Stimulated activated CD8-positive, alpha-beta memory T cell treated with anti-CD3 and anti-CD28 coated beads, Interleukin-15, amount 100 ng/mL, for 4 hours (primary cell): ENCODE results near the gene EEPD1.
"Not testable (repeated sequence)": the region's sequence is repeated elsewhere in the genome, so short reads cannot be mapped to it uniquely, and the experiment has no call there.

Experiments used
- DNase-seq, 2 donors: peaks; one replicate each; pipeline ENCODE4 v3.0.0-alpha.2; 2020; ENCODE audit warnings: low read depth in 2 of 2

The EEPD1 gene

DNA sequence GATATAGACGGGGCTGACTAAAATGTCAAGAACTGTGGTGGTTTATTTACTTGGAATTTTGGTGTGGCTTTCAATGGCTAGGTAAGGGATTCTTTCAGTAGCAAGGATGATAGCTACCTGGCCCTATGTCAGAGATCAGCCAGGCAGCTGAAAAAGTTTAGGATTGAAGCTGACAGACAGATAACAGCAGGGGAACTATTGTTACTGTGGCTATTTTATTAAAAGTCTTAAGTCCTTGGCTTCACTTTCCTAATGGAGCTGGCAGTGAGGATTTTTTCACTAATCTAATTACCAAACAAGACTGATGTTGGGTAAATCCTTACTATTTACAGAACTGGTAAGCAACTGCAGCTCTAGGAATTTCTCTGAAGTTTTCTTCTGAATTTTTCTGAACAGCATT, 164.2 kb downstream of the EEPD1 start:
- no peak for DNase-seq

GRCh38 chr7:36318116-36318515, 165.1 kb downstream of the EEPD1 start:
- DNase-seq: no peak

DNA sequence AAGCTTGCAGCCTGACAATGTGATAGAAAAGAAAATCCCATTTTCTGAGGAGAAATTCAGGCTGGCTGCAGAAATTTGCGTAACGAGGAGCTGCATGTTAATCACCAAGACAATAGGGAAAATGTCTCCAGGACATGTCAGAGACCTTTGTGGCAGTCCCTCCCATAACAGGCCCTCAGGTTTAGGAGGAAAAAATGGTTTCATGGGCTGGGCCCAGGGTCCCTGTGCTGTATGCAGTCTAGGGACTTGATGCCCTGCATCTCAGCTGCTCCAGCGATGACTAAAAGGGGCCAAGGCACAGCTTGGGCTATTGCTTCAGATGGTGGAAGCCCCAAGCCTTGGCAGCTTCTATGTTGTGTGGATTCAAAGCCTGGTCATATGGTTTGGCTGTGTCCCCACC, 168.2 kb downstream of the EEPD1 start:
- not testable (repeated sequence) for DNase-seq

- no peak for DNase-seq
Observed at GRCh38 chr7:36336390-36336789, 183.3 kb downstream of the EEPD1 start.

DNA sequence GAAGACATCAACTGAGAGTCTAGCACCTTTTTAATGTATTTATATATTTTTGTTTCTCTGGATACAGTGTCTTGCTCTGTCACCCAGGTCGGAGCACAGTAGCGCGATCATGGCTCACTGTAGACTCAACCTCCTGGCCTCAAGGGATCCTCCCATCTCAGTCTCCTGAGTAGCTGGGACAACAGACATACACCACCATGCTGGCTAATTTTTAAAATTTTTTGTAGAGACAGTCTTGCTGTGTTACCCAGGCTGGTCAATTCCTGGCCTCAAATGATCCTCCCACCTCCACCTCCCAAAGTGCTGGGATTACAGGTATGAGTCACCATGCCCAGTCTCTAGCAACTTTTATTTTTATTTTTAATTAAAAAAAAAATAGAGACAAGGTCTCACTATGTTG, 185.2 kb downstream of the EEPD1 start:
- DNase-seq: no peak

GRCh38 chr7:36343548-36343947, 190.5 kb downstream of the EEPD1 start:
- no peak for DNase-seq

GRCh38 chr7:36344622-36345021, 191.6 kb downstream of the EEPD1 start:
- DNase-seq: no peak

GRCh38 chr7:36346260-36346831, 193.3 kb downstream of the EEPD1 start:
- DNase-seq: no peak

DNA sequence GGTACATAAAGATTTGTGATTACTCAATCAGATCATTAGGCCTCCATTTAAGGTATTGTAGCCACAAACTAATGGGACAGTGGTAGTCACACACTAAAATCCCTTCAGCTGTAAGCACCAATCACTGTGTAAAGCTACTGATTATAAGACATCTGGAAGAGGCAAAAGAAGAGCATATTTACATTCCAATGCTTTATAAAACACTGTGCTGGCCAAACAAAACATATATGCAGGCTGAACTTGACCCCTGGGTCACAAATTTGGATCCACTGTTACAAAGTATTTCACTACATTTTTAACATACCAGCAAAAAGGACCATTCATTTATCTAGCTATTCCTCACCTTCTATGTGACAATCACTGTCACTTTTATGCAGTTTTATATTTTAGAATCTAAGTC, 195.2 kb downstream of the EEPD1 start:
- no peak for DNase-seq

DNA sequence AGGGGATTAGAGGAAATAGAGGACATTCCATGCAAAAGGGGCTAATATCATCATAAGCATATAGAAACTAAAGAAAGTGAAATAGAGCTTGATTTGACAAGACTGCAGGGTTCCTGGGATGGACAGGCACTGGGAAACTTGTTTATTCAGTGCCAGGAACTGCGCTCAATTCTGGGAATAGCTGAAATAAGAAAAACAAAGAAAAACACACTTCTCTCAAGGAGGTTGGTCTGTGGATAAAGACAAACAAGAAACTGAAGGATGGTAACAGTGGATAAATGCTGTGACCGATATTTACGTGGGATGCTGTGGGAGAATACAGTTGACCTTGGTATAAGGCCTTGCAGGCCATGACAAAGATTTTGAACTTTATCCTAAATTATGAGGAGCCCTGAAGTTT, 195.7 kb downstream of the EEPD1 start:
- DNase-seq: no peak

- DNase-seq: no peak
Observed at GRCh38 chr7:36349626-36350025, 196.6 kb downstream of the EEPD1 start.
